ENCODE measurements around the gene TRABD2A.
"Not testable (repeated sequence)": the region's sequence is repeated elsewhere in the genome, so short reads cannot be mapped to it uniquely, and the experiment has no call there.

- not testable (repeated sequence) for TF ChIP-seq POLR2A, CTCF (IDR thresholded peaks at IDR 0.05)
Measured at GRCh38 chr2:84915675-84916074, 34.8 kb upstream of the TRABD2A start.

All from uterus (tissue), 2 donors.